Measurements from ENCODE around the gene PPP3CA. TPM values are rescaled to one million over a fixed set of nuclear protein-coding genes. Genes with fewer than 3 reads are reported as not detected.

PPP3CA gene
- total and polyA plus RNA-seq, 2 of the 13 experiments (the other 11 are each of a cell fraction or from before 2014, with no cell fraction given) = 4.8 to 13.2 TPM

GRCh38 chr4:101169044-101170014 lies 178.0 kb downstream of the PPP3CA start (continued):
- TF ChIP-seq HDAC6 (IDR thresholded peaks at IDR 0.05; ENCODE audit: low read depth, low read length) (no peak), ZNF138 (CRISPR knock-in tag; IDR thresholded peaks at IDR 0.05; ENCODE audit: low read depth) (no peak), AKNA (CRISPR knock-in tag; IDR thresholded peaks at IDR 0.05; ENCODE audit: borderline replicate concordance) (no peak), HMG20B (CRISPR knock-in tag; conservative IDR thresholded peaks at IDR 0.05) (no peak; the same call in 1 of the 2 replicates), ZNF83 (CRISPR knock-in tag; IDR thresholded peaks at IDR 0.05; ENCODE audit: borderline replicate concordance) (no peak), DDIT3 (CRISPR knock-in tag; IDR thresholded peaks at IDR 0.05) (no peak), POLR2AphosphoS2 (IDR thresholded peaks at IDR 0.05; ENCODE audit: low read depth, low read length) (no peak), ETV6 (CRISPR knock-in tag; conservative IDR thresholded peaks at IDR 0.05) (no peak), PTBP1 (IDR thresholded peaks at IDR 0.05; ENCODE audit: low read depth, low read length, poor library complexity, severe bottlenecking) (no peak), ZBTB42 (CRISPR knock-in tag; IDR thresholded peaks at IDR 0.05) (no peak), ADNP (CRISPR knock-in tag; IDR thresholded peaks at IDR 0.05) (no peak), ZBTB20 (CRISPR knock-in tag; IDR thresholded peaks at IDR 0.05; ENCODE audit: borderline replicate concordance, low read depth) (no peak), ZNF205 (CRISPR knock-in tag; IDR thresholded peaks at IDR 0.05) (no peak; the same call in 1 of the 2 replicates), PITX1 (CRISPR knock-in tag; IDR thresholded peaks at IDR 0.05) (peak; percentile 15; the same call in 1 of the 2 replicates), TCF7 (IDR thresholded peaks at IDR 0.05; ENCODE audit: low read depth) (peak; percentile 72), GMEB2 (CRISPR knock-in tag; IDR thresholded peaks at IDR 0.05; ENCODE audit: low read depth) (no peak), KDM4B (CRISPR knock-in tag; IDR thresholded peaks at IDR 0.05) (peak; percentile 52; the same call in 1 of the 2 replicates), FOXA3 (CRISPR knock-in tag; IDR thresholded peaks at IDR 0.05) (peak; percentile 81), ZNF317 (CRISPR knock-in tag; IDR thresholded peaks at IDR 0.05) (no peak), JARID2 (CRISPR knock-in tag; IDR thresholded peaks at IDR 0.05; ENCODE audit: insufficient replicate concordance) (no peak), ZNF770 (CRISPR knock-in tag; IDR thresholded peaks at IDR 0.05) (no peak)
